Measurements from ENCODE around the gene ARHGAP21.

- no peak for TF ChIP-seq CTCF (optimal IDR thresholded peaks at IDR 0.05 in 1 of 3, IDR thresholded peaks at IDR 0.05 in 1 of 3, conservative IDR thresholded peaks at IDR 0.05 in 1 of 3; ENCODE audit: extremely low read depth in 1 of 3, insufficient read depth in 2 of 3, low read length in 3 of 3)
- TF ChIP-seq EZH2 (IDR thresholded peaks at IDR 0.05; ENCODE audit: low read length): no peak
Observed at GRCh38 chr10:24695452-24695851, 28.2 kb downstream of the ARHGAP21 start.
